HepG2 (cell line): ENCODE results near the gene PHKG1. TPM values are rescaled to one million over a fixed set of nuclear protein-coding genes. Genes with fewer than 3 reads are reported as not detected.

ENCODE experiments used
- ADNP ChIP-seq: sonication (generic); formaldehyde crosslinking; IDR thresholded peaks from 2 replicates; pipeline ENCODE4 v1.4.0; 2020; ENCODE audit warnings: missing genetic modification reagents
- CBFB ChIP-seq: sonication (generic); formaldehyde crosslinking; IDR thresholded peaks from 2 replicates; pipeline ENCODE4 v1.4.0; 2020; ENCODE audit warnings: missing genetic modification reagents
- CENPT ChIP-seq: sonication (generic); formaldehyde crosslinking; IDR thresholded peaks from 2 replicates; pipeline ENCODE4 v1.8.0; 2022; ENCODE audit warnings: low read depth, mild to moderate bottlenecking, moderate library complexity, missing genetic modification reagents
- CENPX ChIP-seq: sonication (generic); formaldehyde crosslinking; IDR thresholded peaks from 2 replicates; pipeline ENCODE4 v1.9.0; 2021; ENCODE audit warnings: mild to moderate bottlenecking, missing genetic modification reagents, moderate library complexity
- FLYWCH1 ChIP-seq: sonication (generic); formaldehyde crosslinking; IDR thresholded peaks from 2 replicates; pipeline ENCODE4 v1.8.1; 2023; ENCODE audit warnings: mild to moderate bottlenecking, missing genetic modification reagents
- REPIN1 ChIP-seq: sonication (generic); formaldehyde crosslinking; IDR thresholded peaks from 2 replicates; pipeline ENCODE4 v1.8.0; 2022; ENCODE audit warnings: missing genetic modification reagents, low read depth, mild to moderate bottlenecking, borderline replicate concordance
- SETDB1 ChIP-seq: sonication (generic); formaldehyde crosslinking; IDR thresholded peaks from 2 replicates; pipeline ENCODE4 v1.5.1; 2020; ENCODE audit warnings: missing genetic modification reagents, mild to moderate bottlenecking, borderline replicate concordance
- SOX13 ChIP-seq, 3 experiments: fragments of 450-650 bp in 1 of 3; sonication (generic) in 1 of 3; formaldehyde crosslinking in 1 of 3; IDR thresholded peaks in 2 of 3; conservative IDR thresholded peaks in 1 of 3; 2 replicates each; pipeline versions ENCODE4 v1.5.0 to v1.6.1; 2016 to 2020; ENCODE audit warnings: antibody characterized with exemption in 1 of 3, mild to moderate bottlenecking in 1 of 3, missing compliant biosample characterization in 1 of 3, missing genetic modification reagents in 1 of 3, moderate library complexity in 1 of 3
- TGIF2 ChIP-seq: IDR thresholded peaks from 2 replicates; pipeline ENCODE4 v1.6.1; 2016; ENCODE audit warnings: control low read depth, missing compliant biosample characterization
- TP53 ChIP-seq: sonication (generic); formaldehyde crosslinking; conservative IDR thresholded peaks from 2 replicates; pipeline ENCODE4 v1.4.0; 2020; ENCODE audit warnings: missing genetic modification reagents
- TRAFD1 ChIP-seq: sonication (generic); formaldehyde crosslinking; IDR thresholded peaks from 2 replicates; pipeline ENCODE4 v1.5.1; 2020; ENCODE audit warnings: missing genetic modification reagents, mild to moderate bottlenecking, borderline replicate concordance
- ZFP36L2 ChIP-seq: sonication (generic); formaldehyde crosslinking; IDR thresholded peaks from 2 replicates; pipeline ENCODE4 v1.4.0; 2020; ENCODE audit warnings: missing genetic modification reagents
- ZFP82 ChIP-seq: sonication (generic); formaldehyde crosslinking; IDR thresholded peaks from 2 replicates; pipeline ENCODE4 v1.5.1; 2020; ENCODE audit warnings: mild to moderate bottlenecking, missing genetic modification reagents, borderline replicate concordance
- ZNF318 ChIP-seq: sonication (generic); formaldehyde crosslinking; IDR thresholded peaks from 2 replicates; pipeline ENCODE4 v1.4.0; 2020; ENCODE audit warnings: mild to moderate bottlenecking, missing genetic modification reagents
- ZNF350 ChIP-seq: sonication (generic); formaldehyde crosslinking; IDR thresholded peaks from 2 replicates; pipeline ENCODE4 v1.4.0; 2020; ENCODE audit warnings: mild to moderate bottlenecking, low read depth, missing genetic modification reagents, borderline replicate concordance
- ZNF577 ChIP-seq: sonication (generic); formaldehyde crosslinking; IDR thresholded peaks from 2 replicates; pipeline ENCODE4 v1.4.0; 2020; ENCODE audit warnings: mild to moderate bottlenecking, low read depth, missing genetic modification reagents, borderline replicate concordance
- ZNF605 ChIP-seq: sonication (generic); formaldehyde crosslinking; IDR thresholded peaks from 2 replicates; pipeline ENCODE4 v1.8.0; 2022; ENCODE audit warnings: mild to moderate bottlenecking, missing genetic modification reagents
- ZNF772 ChIP-seq: sonication (generic); formaldehyde crosslinking; IDR thresholded peaks from 2 replicates; pipeline ENCODE4 v1.5.0; 2020; ENCODE audit warnings: mild to moderate bottlenecking, missing genetic modification reagents
- ZNF792 ChIP-seq: IDR thresholded peaks from 2 replicates; pipeline ENCODE4 v1.6.1; 2016
- ZNF883 ChIP-seq: sonication (generic); formaldehyde crosslinking; IDR thresholded peaks from 2 replicates; pipeline ENCODE4 v1.5.1; 2020; ENCODE audit warnings: mild to moderate bottlenecking, missing genetic modification reagents; ENCODE audit errors: not compliant biosample characterization
- polyA plus RNA-seq, 8 experiments: library from polyadenylated mRNA; depleted of rRNA in 3 of 8; stranded (reverse) in 7 of 8; unstranded in 1 of 8; fragments of >200 nt; fragmentation: Illumina TruSeq in 4 of 8; extraction: Trizol in 4 of 8; gene quantifications; 2 replicates each; pipeline versions ENCODE4 v1.2.1 to v1.2.3, GENCODE V29; 2011 to 2016; ENCODE audit warnings: low read depth in 4 of 8, missing spikeins in 1 of 8, mixed read lengths in 1 of 8; ENCODE audit not compliant: insufficient read depth in 1 of 8
- total RNA-seq, 5 experiments: library from RNA; depleted of rRNA; stranded (reverse); fragments of >200 nt; fragmentation: Illumina TruSeq; extraction: Trizol; gene quantifications; 2 replicates each; pipeline ENCODE4 v1.2.3, GENCODE V29; 2016; ENCODE audit warnings: low read depth in 1 of 5

The PHKG1 gene
- total and polyA plus RNA-seq, 2 of the 13 experiments (the other 11 are each of a cell fraction or from before 2014, with no cell fraction given): 0.44 to 0.71 TPM

- TF ChIP-seq ZNF318 (CRISPR knock-in tag): no peak
- TF ChIP-seq ZNF350 (CRISPR knock-in tag): peak; percentile 78
- TF ChIP-seq SOX13 (IDR thresholded peaks at IDR 0.05): no peak
- 0 out of 4 replicates have a peak, but pooled peaks of 1 of the 2 experiments have one; percentile 0 for TF ChIP-seq SOX13 (CRISPR knock-in tag; conservative IDR thresholded peaks at IDR 0.05 in 1 of 2, IDR thresholded peaks at IDR 0.05 in 1 of 2)
- TF ChIP-seq CBFB (CRISPR knock-in tag): peak; percentile 46; the same call in 1 of the 2 replicates
- TF ChIP-seq ZNF883: peak; percentile 82
- peak; percentile 80; the same call in 1 of the 2 replicates for TF ChIP-seq CENPT (CRISPR knock-in tag)
- no peak for TF ChIP-seq TP53 (CRISPR knock-in tag)
- peak; percentile 61; the same call in 1 of the 2 replicates for TF ChIP-seq ZFP82 (CRISPR knock-in tag)
- peak; percentile 90 for TF ChIP-seq ZNF772 (CRISPR knock-in tag)
- TF ChIP-seq ZNF605 (CRISPR knock-in tag): peak; percentile 52; the same call in 1 of the 2 replicates
- TF ChIP-seq ADNP (CRISPR knock-in tag): no peak; the same call in 1 of the 2 replicates
- TF ChIP-seq FLYWCH1 (CRISPR knock-in tag): no peak
- TF ChIP-seq REPIN1: no peak; the same call in 1 of the 2 replicates
- peak; percentile 76 for TF ChIP-seq TGIF2 (CRISPR knock-in tag)
- no peak for TF ChIP-seq ZFP36L2 (CRISPR knock-in tag)
- peak; percentile 75; the same call in 1 of the 2 replicates for TF ChIP-seq ZNF792 (CRISPR knock-in tag)
- TF ChIP-seq ZNF577 (CRISPR knock-in tag): no peak
- TF ChIP-seq SETDB1: no peak
- TF ChIP-seq CENPX: no peak
- no peak for TF ChIP-seq TRAFD1
Observed at GRCh38 chr7:56063882-56064625, 28.7 kb downstream of the PHKG1 start, which contains the start of gene SUMF2 (continued).
